UCSD-AML1 (cell line): ENCODE results near the gene CNOT4.

Experiments used
- DNase-seq: peaks from one replicate; lab custom pipeline; 2025; ENCODE audit not compliant: unreplicated experiment; lab: John Stamatoyannopoulos, UW

Gene CNOT4, protein sequence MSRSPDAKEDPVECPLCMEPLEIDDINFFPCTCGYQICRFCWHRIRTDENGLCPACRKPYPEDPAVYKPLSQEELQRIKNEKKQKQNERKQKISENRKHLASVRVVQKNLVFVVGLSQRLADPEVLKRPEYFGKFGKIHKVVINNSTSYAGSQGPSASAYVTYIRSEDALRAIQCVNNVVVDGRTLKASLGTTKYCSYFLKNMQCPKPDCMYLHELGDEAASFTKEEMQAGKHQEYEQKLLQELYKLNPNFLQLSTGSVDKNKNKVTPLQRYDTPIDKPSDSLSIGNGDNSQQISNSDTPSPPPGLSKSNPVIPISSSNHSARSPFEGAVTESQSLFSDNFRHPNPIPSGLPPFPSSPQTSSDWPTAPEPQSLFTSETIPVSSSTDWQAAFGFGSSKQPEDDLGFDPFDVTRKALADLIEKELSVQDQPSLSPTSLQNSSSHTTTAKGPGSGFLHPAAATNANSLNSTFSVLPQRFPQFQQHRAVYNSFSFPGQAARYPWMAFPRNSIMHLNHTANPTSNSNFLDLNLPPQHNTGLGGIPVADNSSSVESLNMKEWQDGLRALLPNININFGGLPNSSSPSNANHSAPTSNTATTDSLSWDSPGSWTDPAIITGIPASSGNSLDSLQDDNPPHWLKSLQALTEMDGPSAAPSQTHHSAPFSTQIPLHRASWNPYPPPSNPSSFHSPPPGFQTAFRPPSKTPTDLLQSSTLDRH

GRCh38 chr7:135509839-135510591 is at the start of gene CNOT4:
TSS of gene CNOT4 (minus strand) at chr7:135510102. CDS start at chr7:135438331, 71,771 bp downstream.
- DNase-seq, result peak; percentile 90

- no peak for DNase-seq
Measured at GRCh38 chr7:135558881-135559280, 49.0 kb upstream of the CNOT4 start.

GRCh38 chr7:135558337-135558767 is 48.5 kb upstream of the CNOT4 start:
- DNase-seq, result peak; percentile 48

- DNase-seq, result peak; percentile 72
Measured at GRCh38 chr7:135557455-135558336, 47.8 kb upstream of the CNOT4 start, which contains the start of gene NUP205. TSS of gene NUP205 (plus strand) at chr7:135557917. CDS start at chr7:135557945, 28 bp downstream.

DNA sequence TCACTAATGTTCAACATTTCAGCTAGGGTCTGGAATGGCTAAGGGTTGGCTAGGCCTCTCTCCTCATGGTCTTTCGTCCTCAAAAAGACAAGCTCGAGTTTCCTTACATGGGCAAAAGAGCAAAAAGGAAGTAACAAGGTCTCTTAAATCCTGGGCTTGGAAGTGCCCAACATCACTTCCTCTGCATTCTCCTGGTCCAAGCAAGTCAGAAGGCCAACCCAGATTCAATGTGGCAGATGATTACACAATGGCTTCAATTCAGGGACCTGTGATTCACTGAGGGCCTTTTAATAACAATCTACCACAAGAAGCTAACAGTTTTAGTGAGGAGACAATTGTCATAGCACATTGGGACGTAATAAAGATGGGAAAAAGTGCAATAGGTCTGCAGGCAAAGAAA is 43.4 kb upstream of the CNOT4 start:
- DNase-seq, result no peak

GRCh38 chr7:135552148-135552547 is 42.2 kb upstream of the CNOT4 start:
- DNase-seq, result no peak

GRCh38 chr7:135550196-135550595 is 40.3 kb upstream of the CNOT4 start:
- DNase-seq, result no peak

- no peak for DNase-seq
Measured at GRCh38 chr7:135541029-135541428, 31.1 kb upstream of the CNOT4 start.

DNA sequence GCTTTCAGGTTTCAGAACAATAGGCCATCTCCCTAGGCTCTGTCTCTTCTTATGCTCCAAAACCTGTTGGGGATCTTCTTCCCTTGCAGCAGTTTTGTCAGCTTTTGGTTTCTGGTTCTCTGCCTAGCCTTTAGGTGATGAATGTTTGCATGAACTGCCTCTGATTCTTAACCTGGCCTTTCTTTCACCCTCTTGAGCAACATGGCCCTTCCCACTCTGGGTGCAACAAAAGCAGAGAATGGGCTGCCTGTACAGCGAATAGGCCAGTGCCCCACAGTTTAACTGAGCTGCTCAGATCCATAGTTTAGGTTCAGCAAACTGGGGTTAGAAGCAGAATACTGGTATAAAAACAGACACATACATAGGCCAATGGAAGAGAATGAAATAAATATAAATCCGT is 29.7 kb upstream of the CNOT4 start:
- no peak for DNase-seq

GRCh38 chr7:135538376-135538775 is 28.5 kb upstream of the CNOT4 start:
- DNase-seq, result no peak

DNA sequence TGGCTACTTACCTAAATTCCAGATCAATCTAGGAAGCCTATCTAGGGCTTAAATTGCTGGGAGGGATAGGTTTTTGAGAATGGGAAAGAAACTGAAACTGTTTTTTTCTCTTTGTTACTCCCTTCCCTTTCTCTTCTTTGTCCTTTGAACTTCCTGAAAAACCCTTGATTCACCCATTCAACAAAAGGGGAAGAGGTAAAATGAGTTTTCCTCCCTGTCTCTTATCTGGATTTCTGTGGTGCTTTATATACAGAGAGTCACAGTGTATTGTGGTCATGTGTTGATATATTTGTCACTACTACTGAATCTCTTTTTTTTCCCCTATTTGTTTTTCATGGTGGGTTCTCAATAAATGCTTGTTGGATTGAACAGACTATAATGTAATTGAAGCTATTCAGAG is 28.0 kb upstream of the CNOT4 start:
- no peak for DNase-seq

DNA sequence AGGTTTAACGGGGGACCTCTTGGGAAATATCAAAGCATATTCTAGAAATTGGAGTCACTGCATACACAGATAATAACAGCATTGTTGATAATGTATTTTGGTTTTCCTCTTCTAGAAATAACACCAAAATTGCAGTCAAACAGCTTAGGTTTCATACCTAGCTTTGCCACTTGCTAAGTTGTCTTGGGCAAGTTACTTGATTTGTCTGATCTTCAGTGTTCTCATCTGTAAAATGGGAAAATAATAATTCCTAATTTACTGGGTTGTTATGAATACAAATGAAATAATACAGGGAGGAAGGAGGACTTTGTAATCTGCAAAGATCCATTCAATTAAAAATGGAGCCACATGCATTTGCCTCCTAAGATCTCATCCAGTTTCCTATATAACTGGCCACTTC is 27.6 kb upstream of the CNOT4 start:
- DNase-seq, result no peak

DNA sequence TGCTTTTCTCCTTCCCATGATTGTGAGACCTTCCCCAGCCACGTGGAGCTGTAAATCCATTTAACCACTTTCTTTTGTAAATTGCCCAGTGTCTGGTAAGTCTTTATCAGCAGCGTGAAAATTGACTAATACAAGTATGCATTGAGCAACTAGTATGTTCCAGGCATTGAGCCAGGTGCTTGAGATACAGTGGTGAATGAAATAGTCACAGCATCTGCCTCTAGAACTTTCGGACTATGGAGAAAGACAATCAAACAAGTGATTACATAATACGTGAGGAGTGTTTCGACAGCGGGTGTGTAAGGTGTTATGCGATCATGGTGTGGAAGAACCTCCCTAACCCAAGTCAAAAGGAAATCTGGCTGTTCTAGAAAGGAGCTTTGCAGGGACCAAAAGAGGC is 26.2 kb upstream of the CNOT4 start:
- no peak for DNase-seq

DNA sequence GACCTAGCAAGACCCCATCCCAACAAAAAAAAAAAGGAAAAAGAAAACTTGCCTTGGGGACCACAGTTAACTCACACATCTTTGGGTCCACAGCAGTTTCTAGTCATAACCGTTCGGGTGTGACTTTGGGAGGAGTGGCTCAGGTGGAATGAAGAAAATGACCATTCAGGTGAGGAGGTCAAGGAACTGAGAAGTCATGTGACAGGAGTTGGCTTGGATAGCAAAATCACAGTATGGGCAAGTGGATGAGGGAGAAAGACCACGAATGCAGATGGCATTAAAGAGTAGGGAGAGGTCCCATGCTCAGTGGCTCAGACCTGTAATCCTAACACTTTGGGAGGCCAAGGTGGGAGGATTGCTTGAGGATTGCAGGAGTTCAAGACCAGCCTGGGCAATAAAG is 17.1 kb upstream of the CNOT4 start:
- no peak for DNase-seq

- DNase-seq, result no peak
Measured at GRCh38 chr7:135525426-135525825, 15.5 kb upstream of the CNOT4 start.

GRCh38 chr7:135523146-135523545 is 13.2 kb upstream of the CNOT4 start:
- DNase-seq, result no peak

DNA sequence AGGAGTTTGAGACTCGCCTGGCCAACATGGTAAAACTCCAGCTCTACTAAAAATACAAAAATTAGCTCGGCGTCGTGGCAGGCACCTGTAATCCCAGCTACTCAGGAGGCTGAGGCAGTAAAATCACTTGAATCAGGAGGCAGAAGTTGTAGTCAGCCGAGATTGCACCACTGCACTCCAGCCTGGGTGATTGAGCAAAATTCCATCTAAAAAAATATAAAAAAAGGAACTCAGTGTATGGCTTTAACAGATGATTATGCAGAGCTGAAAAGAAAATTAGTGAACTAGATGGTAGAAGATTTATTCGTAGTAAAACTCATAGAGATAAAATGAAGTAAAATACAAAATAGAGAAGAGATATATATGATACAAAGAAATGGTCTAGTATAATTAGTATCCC is 12.6 kb upstream of the CNOT4 start:
- no peak for DNase-seq

GRCh38 chr7:135519871-135520270 is 10.0 kb upstream of the CNOT4 start:
- no peak for DNase-seq

- no peak for DNase-seq
Measured at GRCh38 chr7:135519233-135519688, 9.4 kb upstream of the CNOT4 start.

DNA sequence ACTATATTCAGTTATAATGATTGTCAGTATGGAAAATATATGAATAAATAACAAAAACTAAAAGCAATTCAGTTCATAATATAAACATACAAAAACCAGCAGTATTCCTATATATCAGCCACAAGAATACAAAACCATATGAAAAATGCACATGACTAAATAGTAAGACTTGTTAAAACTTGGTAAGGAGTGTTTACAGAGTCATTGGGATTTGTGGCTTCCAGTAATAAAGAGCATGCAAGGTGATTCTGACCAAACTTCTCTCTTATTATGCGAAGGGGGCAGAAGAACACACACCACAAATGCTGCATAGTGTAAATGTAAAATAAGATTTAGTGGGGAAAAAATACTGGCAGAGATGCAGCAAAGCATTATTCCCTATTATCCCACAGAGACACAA is 8.8 kb upstream of the CNOT4 start:
- no peak for DNase-seq
